ENCODE results near the gene SST. TPM values are rescaled to one million over a fixed set of nuclear protein-coding genes. Genes with fewer than 3 reads are reported as not detected.
A peak's percentile ranks its signal among the peaks of the same experiment; 100 is the strongest.
"Not testable (repeated sequence)": the region's sequence is repeated elsewhere in the genome, so short reads cannot be mapped to it uniquely, and the experiment has no call there.

The SST gene
- total RNA-seq, 1 experiment from 2014 or later = not detected

- in situ Hi-C loops (cut with HindIII; ENCODE audit: low pct_unique_long_range_greater_than_20kb, low sequenced_read_pairs) = no loop called here
- no peak for DNase-seq (ENCODE audit: low read depth, low spot score)
These were observed 23.1 kb downstream of the SST start for GRCh38 chr3:187646906-187647660.

- in situ Hi-C loops (cut with HindIII; ENCODE audit: low pct_unique_long_range_greater_than_20kb, low sequenced_read_pairs); DNase-seq (ENCODE audit: low read depth, low spot score): not testable (repeated sequence)
These were observed 24.8 kb downstream of the SST start for GRCh38 chr3:187645379-187645778.

- DNase-seq (ENCODE audit: low read depth, low spot score) = no peak
- in situ Hi-C loops (cut with HindIII; ENCODE audit: low pct_unique_long_range_greater_than_20kb, low sequenced_read_pairs) = no loop called here
These were observed 27.3 kb downstream of the SST start for GRCh38 chr3:187642861-187643260.

GRCh38 chr3:187641320-187642016, 28.7 kb downstream of the SST start:
- no peak for DNase-seq (ENCODE audit: low read depth, low spot score)
- in situ Hi-C loops (cut with HindIII; ENCODE audit: low pct_unique_long_range_greater_than_20kb, low sequenced_read_pairs) = no loop called here

- no peak for DNase-seq (ENCODE audit: low read depth, low spot score)
- in situ Hi-C loops (cut with HindIII; ENCODE audit: low pct_unique_long_range_greater_than_20kb, low sequenced_read_pairs) = no loop called here
These were observed 29.6 kb downstream of the SST start for GRCh38 chr3:187640569-187641059.

- in situ Hi-C loops (cut with HindIII; ENCODE audit: low pct_unique_long_range_greater_than_20kb, low sequenced_read_pairs) = no loop called here
- DNase-seq (ENCODE audit: low read depth, low spot score) = no peak
These were observed 30.1 kb downstream of the SST start for GRCh38 chr3:187639927-187640568.

GRCh38 chr3:187636528-187636927, 33.7 kb downstream of the SST start:
- in situ Hi-C loops (cut with HindIII; ENCODE audit: low pct_unique_long_range_greater_than_20kb, low sequenced_read_pairs) = no loop called here
- no peak for DNase-seq (ENCODE audit: low read depth, low spot score)

GRCh38 chr3:187630404-187630803, 39.8 kb downstream of the SST start:
- DNase-seq (ENCODE audit: low read depth, low spot score) = no peak
- in situ Hi-C loops (cut with HindIII; ENCODE audit: low pct_unique_long_range_greater_than_20kb, low sequenced_read_pairs) = no loop called here

- in situ Hi-C loops (cut with HindIII; ENCODE audit: low pct_unique_long_range_greater_than_20kb, low sequenced_read_pairs) = no loop called here
- no peak for DNase-seq (ENCODE audit: low read depth, low spot score)
These were observed 40.5 kb downstream of the SST start for GRCh38 chr3:187629711-187630110.

- in situ Hi-C loops (cut with HindIII; ENCODE audit: low pct_unique_long_range_greater_than_20kb, low sequenced_read_pairs) = no loop called here
- DNase-seq (ENCODE audit: low read depth, low spot score) = no peak
These were observed 42.0 kb downstream of the SST start for GRCh38 chr3:187628169-187628568.

- DNase-seq (ENCODE audit: low read depth, low spot score) = no peak
- in situ Hi-C loops (cut with HindIII; ENCODE audit: low pct_unique_long_range_greater_than_20kb, low sequenced_read_pairs) = no loop called here
These were observed 43.6 kb downstream of the SST start for GRCh38 chr3:187626581-187626980.

- in situ Hi-C loops (cut with HindIII; ENCODE audit: low pct_unique_long_range_greater_than_20kb, low sequenced_read_pairs) = no loop called here
- DNase-seq (ENCODE audit: low read depth, low spot score) = no peak
These were observed 45.6 kb downstream of the SST start for GRCh38 chr3:187624588-187624987.

- peak; percentile 84 for DNase-seq (ENCODE audit: low read depth, low spot score)
- in situ Hi-C loops (cut with HindIII; ENCODE audit: low pct_unique_long_range_greater_than_20kb, low sequenced_read_pairs) = no loop called here
These were observed 46.8 kb downstream of the SST start for GRCh38 chr3:187623285-187623814.

- in situ Hi-C loops (cut with HindIII; ENCODE audit: low pct_unique_long_range_greater_than_20kb, low sequenced_read_pairs) = no loop called here
- peak; percentile 63 for DNase-seq (ENCODE audit: low read depth, low spot score)
These were observed 48.3 kb downstream of the SST start for GRCh38 chr3:187621881-187622280.

GRCh38 chr3:187619461-187619860, 50.7 kb downstream of the SST start:
- in situ Hi-C loops (cut with HindIII; ENCODE audit: low pct_unique_long_range_greater_than_20kb, low sequenced_read_pairs) = loop anchor here (10.0 kb wide), 1 partner anchor 275 kb away; no protein-coding TSS in a partner anchor

More at GRCh38 chr3:187619461-187619860, 50.7 kb downstream of the SST start:
- no peak for DNase-seq (ENCODE audit: low read depth, low spot score)
